Astrocyte of the cerebellum (primary cell): ENCODE measurements around the gene STEAP1.

Experiments
- DNase-seq: peaks from one replicate; pipeline ENCODE4 v3.0.0-alpha.2; 2011; ENCODE audit warnings: low read depth
- H3K4me3 ChIP-seq: 2 replicates; pipeline ENCODE4 v1.5.1; 2011; ENCODE audit warnings: mild to moderate bottlenecking, low read depth, low read length, moderate library complexity
- CTCF ChIP-seq: IDR thresholded peaks from 2 replicates; pipeline ENCODE4 v1.5.1; 2012; ENCODE audit warnings: low read length, low read depth, moderate library complexity, mild to moderate bottlenecking; ENCODE audit errors: missing control alignments
- in situ Hi-C: cut with HindIII; loops from 2 replicates; pipeline ENCODE4 v1.10.0; 2017; ENCODE audit warnings: low sequenced_read_pairs

Gene STEAP1

DNA sequence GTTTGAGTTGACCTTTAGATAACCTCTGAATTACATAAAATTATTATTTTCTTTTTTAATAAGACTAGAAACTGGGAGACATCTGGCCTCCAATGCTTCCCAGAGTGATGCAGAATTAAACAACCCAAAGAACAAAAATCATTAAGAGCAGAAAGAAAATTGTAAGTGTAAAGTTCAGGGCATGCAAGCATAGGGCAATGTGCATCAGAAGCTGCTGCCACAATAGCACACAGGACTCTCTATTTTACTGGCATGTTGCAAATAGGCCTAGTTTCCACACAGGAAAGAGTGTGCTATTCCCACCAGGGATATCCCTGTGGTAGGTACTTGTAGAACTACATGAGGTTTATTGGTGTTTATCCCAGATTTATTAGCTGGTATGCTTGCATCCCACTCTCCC, 36.7 kb downstream of the STEAP1 start:
- in situ Hi-C loops = no loop called here
- no peak overlapping the region for H3K4me3 ChIP-seq
- TF ChIP-seq CTCF = no peak
- DNase-seq = no peak

- TF ChIP-seq CTCF = no peak
- no peak for DNase-seq
- in situ Hi-C loops = no loop called here
- H3K4me3 ChIP-seq = no peak overlapping the region
Measured at GRCh38 chr7:90191648-90192047, 37.4 kb downstream of the STEAP1 start.

GRCh38 chr7:90192876-90193750, 38.8 kb downstream of the STEAP1 start:
- no peak for DNase-seq
- TF ChIP-seq CTCF = no peak
- no peak overlapping the region for H3K4me3 ChIP-seq
- in situ Hi-C loops = no loop called here

- no peak for DNase-seq
- H3K4me3 ChIP-seq = no peak overlapping the region
- in situ Hi-C loops = no loop called here
- no peak for TF ChIP-seq CTCF
Measured at GRCh38 chr7:90194911-90195809, 40.9 kb downstream of the STEAP1 start.

DNA sequence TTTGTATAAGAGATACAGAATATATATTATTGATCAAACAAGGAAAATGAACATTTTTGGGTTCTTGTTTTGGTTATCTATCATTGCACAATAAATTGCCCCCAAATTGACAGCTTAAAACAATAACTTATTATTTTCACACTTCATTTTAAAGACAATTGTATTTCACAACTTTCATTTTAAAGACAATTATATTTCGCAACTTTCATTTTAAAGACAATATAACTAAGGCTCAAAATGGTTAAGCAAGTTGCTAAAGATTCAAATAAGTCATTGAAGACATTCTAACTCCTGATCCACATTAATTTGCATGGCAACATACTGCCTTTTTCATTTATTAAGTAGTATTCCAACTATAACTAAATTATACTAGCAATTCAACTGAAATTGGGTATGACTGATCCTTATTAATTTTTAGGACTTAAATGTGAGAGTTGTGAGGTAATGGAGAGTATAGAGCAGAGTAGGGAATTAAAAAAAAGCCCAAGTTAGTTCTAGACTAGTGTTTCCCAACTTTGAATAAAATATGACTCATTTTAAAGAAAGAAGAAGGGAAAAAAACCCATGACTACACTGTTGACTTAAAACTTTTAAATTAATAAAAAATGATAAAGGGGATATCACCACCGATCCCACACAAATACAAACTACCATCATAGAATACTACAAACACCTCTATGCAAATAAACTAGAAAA, 47.4 kb downstream of the STEAP1 start:
- in situ Hi-C loops = no loop called here
- DNase-seq = no peak
- no peak overlapping the region for H3K4me3 ChIP-seq
- TF ChIP-seq CTCF = no peak

DNA sequence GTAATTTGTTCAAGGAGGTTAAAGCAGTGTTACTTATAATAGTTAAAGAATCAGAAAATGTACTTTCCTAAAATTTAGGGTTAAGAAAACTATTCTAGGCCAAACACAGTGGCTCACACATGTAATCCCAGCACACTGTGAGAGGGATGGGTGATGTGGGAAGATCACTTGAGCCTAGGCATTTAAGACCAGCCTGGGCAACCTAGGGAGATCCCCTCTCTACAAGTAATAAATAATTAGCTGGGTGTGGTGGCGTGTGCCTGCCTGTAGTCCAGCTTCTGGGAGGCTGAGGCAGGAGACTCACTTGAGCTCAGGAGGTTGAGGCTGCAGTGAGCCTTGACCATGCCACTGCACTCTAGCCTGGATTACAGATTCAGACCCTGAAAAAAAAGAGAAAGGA, 53.7 kb downstream of the STEAP1 start:
- no peak for DNase-seq
- H3K4me3 ChIP-seq = no peak overlapping the region
- in situ Hi-C loops = no loop called here
- TF ChIP-seq CTCF = no peak
